Loucy (cell line): ENCODE results near the gene OSBPL2.

Experiments used
- H2AFZ ChIP-seq: fragments of 200-600 bp; sonication (generic); 2 replicates; pipeline ENCODE4 v1.6.0; 2016; ENCODE audit warnings: antibody characterized with exemption, mild to moderate bottlenecking, low read length, moderate library complexity
- H3F3A ChIP-seq: fragments of 200-600 bp; 2 replicates; pipeline ENCODE4 v1.6.0; 2016; ENCODE audit warnings: antibody characterized with exemption, low read depth, mild to moderate bottlenecking
- H3K27me3 ChIP-seq: fragments of 200-600 bp; sonication (generic); 2 replicates; pipeline ENCODE4 v1.6.1; 2014; ENCODE audit warnings: low read length, mild to moderate bottlenecking; ENCODE audit not compliant: insufficient read depth, poor library complexity, severe bottlenecking
- H3K36me3 ChIP-seq: fragments of 200-600 bp; sonication (generic); 2 replicates; pipeline ENCODE4 v1.6.1; 2016; ENCODE audit warnings: low read length; ENCODE audit not compliant: insufficient read depth
- H3K4me1 ChIP-seq: fragments of 200-600 bp; sonication (generic); 2 replicates; pipeline ENCODE4 v1.5.1; 2014; ENCODE audit warnings: low read length, mild to moderate bottlenecking; ENCODE audit not compliant: insufficient read depth, poor library complexity, severe bottlenecking
- H3K4me2 ChIP-seq: fragments of 200-600 bp; sonication (generic); 2 replicates; pipeline ENCODE4 v1.6.0; 2014; ENCODE audit warnings: antibody characterized with exemption, low read length, low read depth, mild to moderate bottlenecking; ENCODE audit not compliant: poor library complexity, severe bottlenecking
- H3K4me3 ChIP-seq: fragments of 200-600 bp; sonication (generic); 2 replicates; pipeline ENCODE4 v1.5.1; 2014; ENCODE audit warnings: low read length, mild to moderate bottlenecking, mixed read lengths; ENCODE audit not compliant: poor library complexity, severe bottlenecking
- H3K79me2 ChIP-seq: fragments of 200-600 bp; sonication (generic); 2 replicates; pipeline ENCODE4 v1.6.1; 2014; ENCODE audit warnings: low read length; ENCODE audit not compliant: insufficient read depth
- H3K9ac ChIP-seq: fragments of 200-600 bp; sonication (generic); 2 replicates; pipeline ENCODE4 v1.6.0; 2014; ENCODE audit warnings: mild to moderate bottlenecking, low read depth, low read length, moderate library complexity; ENCODE audit not compliant: poor library complexity, severe bottlenecking
- H3K9me2 ChIP-seq: fragments of 200-600 bp; sonication (generic); replicated peaks from 2 replicates; pipeline ENCODE4 v1.6.1; 2016; ENCODE audit warnings: low read depth, low read length, mixed read lengths
- H3K9me3 ChIP-seq: fragments of 200-600 bp; sonication (generic); 2 replicates; pipeline ENCODE4 v1.6.1; 2014; ENCODE audit warnings: mild to moderate bottlenecking, antibody characterized with exemption, low read length, low read depth; ENCODE audit not compliant: insufficient read depth
- H4K20me1 ChIP-seq: fragments of 200-600 bp; sonication (generic); 2 replicates; pipeline ENCODE4 v1.6.0; 2014; ENCODE audit warnings: antibody characterized with exemption, low read length, mild to moderate bottlenecking; ENCODE audit not compliant: insufficient read depth, poor library complexity, severe bottlenecking
- EZH2phosphoT487 ChIP-seq: fragments of 200-600 bp; IDR thresholded peaks from 2 replicates; pipeline ENCODE4 v1.6.1; 2018; ENCODE audit warnings: antibody characterized with exemption, mild to moderate bottlenecking, moderate library complexity, borderline replicate concordance
- TF ChIP-seq, protein P1 (sequence below): fragments of 200-600 bp; sonication (generic); conservative IDR thresholded peaks from 2 replicates; pipeline ENCODE4 v1.5.1; 2014; ENCODE audit warnings: mild to moderate bottlenecking, antibody characterized with exemption, low read length

The OSBPL2 gene

GRCh38 chr20:62234339-62234738 lies 4.0 kb upstream of the OSBPL2 start:
- no peaks in the 10 kb centered on the region for H3K27me3 ChIP-seq
- no peaks in the 10 kb centered on the region for H3F3A ChIP-seq
- H3K4me2 ChIP-seq = no peak overlapping the region
- H3K9me3 ChIP-seq = no peaks in the 10 kb centered on the region
- H3K4me1 ChIP-seq = peaks cover 9% of the 10 kb centered on the region
- H3K4me3 ChIP-seq = no peak overlapping the region
- H3K9ac ChIP-seq = no peak overlapping the region
- H3K36me3 ChIP-seq = no peaks in the 10 kb centered on the region
- no peaks in the 10 kb centered on the region for H3K9me2 ChIP-seq
- H3K79me2 ChIP-seq = peaks cover 8% of the 10 kb centered on the region
- TF ChIP-seq, protein P1, sequence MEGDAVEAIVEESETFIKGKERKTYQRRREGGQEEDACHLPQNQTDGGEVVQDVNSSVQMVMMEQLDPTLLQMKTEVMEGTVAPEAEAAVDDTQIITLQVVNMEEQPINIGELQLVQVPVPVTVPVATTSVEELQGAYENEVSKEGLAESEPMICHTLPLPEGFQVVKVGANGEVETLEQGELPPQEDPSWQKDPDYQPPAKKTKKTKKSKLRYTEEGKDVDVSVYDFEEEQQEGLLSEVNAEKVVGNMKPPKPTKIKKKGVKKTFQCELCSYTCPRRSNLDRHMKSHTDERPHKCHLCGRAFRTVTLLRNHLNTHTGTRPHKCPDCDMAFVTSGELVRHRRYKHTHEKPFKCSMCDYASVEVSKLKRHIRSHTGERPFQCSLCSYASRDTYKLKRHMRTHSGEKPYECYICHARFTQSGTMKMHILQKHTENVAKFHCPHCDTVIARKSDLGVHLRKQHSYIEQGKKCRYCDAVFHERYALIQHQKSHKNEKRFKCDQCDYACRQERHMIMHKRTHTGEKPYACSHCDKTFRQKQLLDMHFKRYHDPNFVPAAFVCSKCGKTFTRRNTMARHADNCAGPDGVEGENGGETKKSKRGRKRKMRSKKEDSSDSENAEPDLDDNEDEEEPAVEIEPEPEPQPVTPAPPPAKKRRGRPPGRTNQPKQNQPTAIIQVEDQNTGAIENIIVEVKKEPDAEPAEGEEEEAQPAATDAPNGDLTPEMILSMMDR = no peak
- TF ChIP-seq EZH2phosphoT487 = no peak
- H2AFZ ChIP-seq = no peak overlapping the region
- H4K20me1 ChIP-seq = peaks cover 4% of the 10 kb centered on the region

GRCh38 chr20:62235001-62235776 lies 3.1 kb upstream of the OSBPL2 start:
- H3K9ac ChIP-seq = no peak overlapping the region
- peaks cover 10% of the 10 kb centered on the region for H4K20me1 ChIP-seq
- H3K4me3 ChIP-seq = no peak overlapping the region
- H2AFZ ChIP-seq = no peak overlapping the region
- no peaks in the 10 kb centered on the region for H3K9me2 ChIP-seq
- no peaks in the 10 kb centered on the region for H3K36me3 ChIP-seq
- H3K27me3 ChIP-seq = no peaks in the 10 kb centered on the region
- TF ChIP-seq, protein P1 = no peak
- TF ChIP-seq EZH2phosphoT487 = no peak
- H3K4me1 ChIP-seq = peaks cover 16% of the 10 kb centered on the region
- H3K79me2 ChIP-seq = peaks cover 16% of the 10 kb centered on the region
- H3K9me3 ChIP-seq = no peaks in the 10 kb centered on the region
- H3F3A ChIP-seq = no peaks in the 10 kb centered on the region
- H3K4me2 ChIP-seq = no peak overlapping the region

GRCh38 chr20:62235777-62236157 lies 2.6 kb upstream of the OSBPL2 start:
- peaks cover 22% of the 10 kb centered on the region for H3K4me1 ChIP-seq
- peaks cover 16% of the 10 kb centered on the region for H4K20me1 ChIP-seq
- H3K9me3 ChIP-seq = no peaks in the 10 kb centered on the region
- H3F3A ChIP-seq = no peaks in the 10 kb centered on the region
- no peaks in the 10 kb centered on the region for H3K36me3 ChIP-seq
- H3K79me2 ChIP-seq = peaks cover 22% of the 10 kb centered on the region
- H3K27me3 ChIP-seq = no peaks in the 10 kb centered on the region
- H3K4me2 ChIP-seq = no peak overlapping the region
- H3K9ac ChIP-seq = no peak overlapping the region
- TF ChIP-seq, protein P1 = no peak
- TF ChIP-seq EZH2phosphoT487 = no peak
- H3K9me2 ChIP-seq = no peaks in the 10 kb centered on the region
- no peak overlapping the region for H2AFZ ChIP-seq
- no peak overlapping the region for H3K4me3 ChIP-seq
